Measurements from ENCODE around the gene GAGE12F. TPM values are rescaled to one million over a fixed set of nuclear protein-coding genes. Genes with fewer than 3 reads are reported as not detected.
"Not testable (repeated sequence)": the region's sequence is repeated elsewhere in the genome, so short reads cannot be mapped to it uniquely, and the experiment has no call there.

Gene GAGE12F, protein sequence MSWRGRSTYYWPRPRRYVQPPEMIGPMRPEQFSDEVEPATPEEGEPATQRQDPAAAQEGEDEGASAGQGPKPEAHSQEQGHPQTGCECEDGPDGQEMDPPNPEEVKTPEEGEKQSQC
- total RNA-seq = not detected in 2 replicates

DNA sequence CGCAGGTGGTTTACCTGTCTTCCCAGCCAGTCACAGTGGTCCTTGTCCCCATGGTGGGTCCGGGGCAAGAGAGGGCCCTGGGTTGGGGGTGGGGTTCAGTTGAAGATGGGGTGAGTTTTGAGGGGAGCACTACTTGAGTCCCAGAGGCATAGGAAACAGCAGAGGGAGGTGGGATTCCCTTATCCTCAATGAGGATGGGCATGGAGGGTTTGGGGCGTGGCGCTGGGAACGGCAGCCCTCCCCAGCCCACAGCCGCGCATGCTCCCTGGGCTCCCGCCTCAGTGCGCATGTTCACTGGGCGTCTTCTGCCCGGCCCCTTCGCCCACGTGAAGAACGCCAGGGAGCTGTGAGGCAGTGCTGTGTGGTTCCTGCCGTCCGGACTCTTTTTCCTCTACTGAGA lies at the start of gene GAGE12F:
Gene GAGE12F (plus strand): TSS at position 301 of the 400 bp plus-strand sequence. CDS start 1,155 bp downstream, outside the sequence.
- not testable (repeated sequence) for DNase-seq

DNA sequence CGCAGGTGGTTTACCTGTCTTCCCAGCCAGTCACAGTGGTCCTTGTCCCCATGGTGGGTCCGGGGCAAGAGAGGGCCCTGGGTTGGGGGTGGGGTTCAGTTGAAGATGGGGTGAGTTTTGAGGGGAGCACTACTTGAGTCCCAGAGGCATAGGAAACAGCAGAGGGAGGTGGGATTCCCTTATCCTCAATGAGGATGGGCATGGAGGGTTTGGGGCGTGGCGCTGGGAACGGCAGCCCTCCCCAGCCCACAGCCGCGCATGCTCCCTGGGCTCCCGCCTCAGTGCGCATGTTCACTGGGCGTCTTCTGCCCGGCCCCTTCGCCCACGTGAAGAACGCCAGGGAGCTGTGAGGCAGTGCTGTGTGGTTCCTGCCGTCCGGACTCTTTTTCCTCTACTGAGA lies 28.8 kb upstream of the GAGE12F start, which contains the start of gene GAGE12C:
Gene GAGE12C (plus strand): TSS at position 301 of the 400 bp plus-strand sequence. CDS start 1,155 bp downstream, outside the sequence.
- DNase-seq = not testable (repeated sequence)

DNA sequence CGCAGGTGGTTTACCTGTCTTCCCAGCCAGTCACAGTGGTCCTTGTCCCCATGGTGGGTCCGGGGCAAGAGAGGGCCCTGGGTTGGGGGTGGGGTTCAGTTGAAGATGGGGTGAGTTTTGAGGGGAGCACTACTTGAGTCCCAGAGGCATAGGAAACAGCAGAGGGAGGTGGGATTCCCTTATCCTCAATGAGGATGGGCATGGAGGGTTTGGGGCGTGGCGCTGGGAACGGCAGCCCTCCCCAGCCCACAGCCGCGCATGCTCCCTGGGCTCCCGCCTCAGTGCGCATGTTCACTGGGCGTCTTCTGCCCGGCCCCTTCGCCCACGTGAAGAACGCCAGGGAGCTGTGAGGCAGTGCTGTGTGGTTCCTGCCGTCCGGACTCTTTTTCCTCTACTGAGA lies 19.2 kb upstream of the GAGE12F start, which contains the start of gene GAGE12D:
Gene GAGE12D (plus strand): TSS at position 301 of the 400 bp plus-strand sequence. CDS start 1,155 bp downstream, outside the sequence.
- DNase-seq = not testable (repeated sequence)

DNA sequence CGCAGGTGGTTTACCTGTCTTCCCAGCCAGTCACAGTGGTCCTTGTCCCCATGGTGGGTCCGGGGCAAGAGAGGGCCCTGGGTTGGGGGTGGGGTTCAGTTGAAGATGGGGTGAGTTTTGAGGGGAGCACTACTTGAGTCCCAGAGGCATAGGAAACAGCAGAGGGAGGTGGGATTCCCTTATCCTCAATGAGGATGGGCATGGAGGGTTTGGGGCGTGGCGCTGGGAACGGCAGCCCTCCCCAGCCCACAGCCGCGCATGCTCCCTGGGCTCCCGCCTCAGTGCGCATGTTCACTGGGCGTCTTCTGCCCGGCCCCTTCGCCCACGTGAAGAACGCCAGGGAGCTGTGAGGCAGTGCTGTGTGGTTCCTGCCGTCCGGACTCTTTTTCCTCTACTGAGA lies 9.7 kb upstream of the GAGE12F start, which contains the start of gene GAGE12E:
Gene GAGE12E (plus strand): TSS at position 301 of the 400 bp plus-strand sequence. CDS start 1,155 bp downstream, outside the sequence.
- DNase-seq = not testable (repeated sequence)

DNA sequence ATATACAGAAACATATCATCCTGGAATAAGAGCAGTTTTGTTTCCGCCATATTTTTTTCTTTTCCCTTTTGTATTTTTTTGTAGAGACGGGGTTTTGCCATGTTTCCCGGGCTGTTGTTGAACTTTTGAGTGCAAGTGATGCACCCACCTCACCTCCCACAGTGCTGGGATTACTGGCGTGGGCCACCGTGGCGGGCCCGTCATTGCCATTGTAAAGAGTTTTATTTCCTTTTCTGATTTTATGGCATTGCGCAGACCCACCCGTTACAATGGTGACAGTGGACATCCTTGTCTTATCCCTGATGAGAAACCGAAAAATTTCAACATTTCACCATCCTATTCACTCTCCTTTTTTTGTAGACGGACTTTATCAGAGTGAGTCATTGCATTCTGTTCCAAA lies 8.1 kb downstream of the GAGE12F start:
- DNase-seq = not testable (repeated sequence)

DNA sequence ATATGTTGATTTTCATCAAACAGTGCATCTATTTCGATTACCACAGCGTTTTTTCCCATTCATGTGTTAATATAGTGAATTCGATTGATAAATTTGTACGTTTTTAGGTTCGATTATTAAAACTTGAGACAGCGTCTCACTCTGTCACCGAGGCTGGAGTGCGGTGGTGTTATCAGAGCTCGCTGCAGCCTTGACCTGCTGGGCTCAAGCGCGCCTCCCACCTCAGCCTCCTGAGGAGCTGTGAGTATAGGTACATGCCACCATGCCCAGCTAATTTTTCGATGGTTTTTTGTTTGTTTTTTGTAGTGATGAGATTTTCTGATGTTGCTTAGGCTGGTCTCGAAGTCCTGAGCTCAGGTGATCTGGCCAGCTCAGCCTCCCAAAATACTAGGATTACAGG lies 8.5 kb downstream of the GAGE12F start:
- not testable (repeated sequence) for DNase-seq

DNA sequence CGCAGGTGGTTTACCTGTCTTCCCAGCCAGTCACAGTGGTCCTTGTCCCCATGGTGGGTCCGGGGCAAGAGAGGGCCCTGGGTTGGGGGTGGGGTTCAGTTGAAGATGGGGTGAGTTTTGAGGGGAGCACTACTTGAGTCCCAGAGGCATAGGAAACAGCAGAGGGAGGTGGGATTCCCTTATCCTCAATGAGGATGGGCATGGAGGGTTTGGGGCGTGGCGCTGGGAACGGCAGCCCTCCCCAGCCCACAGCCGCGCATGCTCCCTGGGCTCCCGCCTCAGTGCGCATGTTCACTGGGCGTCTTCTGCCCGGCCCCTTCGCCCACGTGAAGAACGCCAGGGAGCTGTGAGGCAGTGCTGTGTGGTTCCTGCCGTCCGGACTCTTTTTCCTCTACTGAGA lies 9.5 kb downstream of the GAGE12F start, which contains the start of gene GAGE12G:
Gene GAGE12G (plus strand): TSS at position 301 of the 400 bp plus-strand sequence. CDS start 1,155 bp downstream, outside the sequence.
- not testable (repeated sequence) for DNase-seq

DNA sequence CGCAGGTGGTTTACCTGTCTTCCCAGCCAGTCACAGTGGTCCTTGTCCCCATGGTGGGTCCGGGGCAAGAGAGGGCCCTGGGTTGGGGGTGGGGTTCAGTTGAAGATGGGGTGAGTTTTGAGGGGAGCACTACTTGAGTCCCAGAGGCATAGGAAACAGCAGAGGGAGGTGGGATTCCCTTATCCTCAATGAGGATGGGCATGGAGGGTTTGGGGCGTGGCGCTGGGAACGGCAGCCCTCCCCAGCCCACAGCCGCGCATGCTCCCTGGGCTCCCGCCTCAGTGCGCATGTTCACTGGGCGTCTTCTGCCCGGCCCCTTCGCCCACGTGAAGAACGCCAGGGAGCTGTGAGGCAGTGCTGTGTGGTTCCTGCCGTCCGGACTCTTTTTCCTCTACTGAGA lies 19.0 kb downstream of the GAGE12F start, which contains the start of gene GAGE12H:
Gene GAGE12H (plus strand): TSS at position 301 of the 400 bp plus-strand sequence. CDS start 1,155 bp downstream, outside the sequence.
- not testable (repeated sequence) for DNase-seq

DNA sequence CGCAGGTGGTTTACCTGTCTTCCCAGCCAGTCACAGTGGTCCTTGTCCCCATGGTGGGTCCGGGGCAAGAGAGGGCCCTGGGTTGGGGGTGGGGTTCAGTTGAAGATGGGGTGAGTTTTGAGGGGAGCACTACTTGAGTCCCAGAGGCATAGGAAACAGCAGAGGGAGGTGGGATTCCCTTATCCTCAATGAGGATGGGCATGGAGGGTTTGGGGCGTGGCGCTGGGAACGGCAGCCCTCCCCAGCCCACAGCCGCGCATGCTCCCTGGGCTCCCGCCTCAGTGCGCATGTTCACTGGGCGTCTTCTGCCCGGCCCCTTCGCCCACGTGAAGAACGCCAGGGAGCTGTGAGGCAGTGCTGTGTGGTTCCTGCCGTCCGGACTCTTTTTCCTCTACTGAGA lies 28.6 kb downstream of the GAGE12F start, which contains the start of gene GAGE2A:
Gene GAGE2A (plus strand): TSS at position 301 of the 400 bp plus-strand sequence. CDS start 1,155 bp downstream, outside the sequence.
- DNase-seq = not testable (repeated sequence)

DNA sequence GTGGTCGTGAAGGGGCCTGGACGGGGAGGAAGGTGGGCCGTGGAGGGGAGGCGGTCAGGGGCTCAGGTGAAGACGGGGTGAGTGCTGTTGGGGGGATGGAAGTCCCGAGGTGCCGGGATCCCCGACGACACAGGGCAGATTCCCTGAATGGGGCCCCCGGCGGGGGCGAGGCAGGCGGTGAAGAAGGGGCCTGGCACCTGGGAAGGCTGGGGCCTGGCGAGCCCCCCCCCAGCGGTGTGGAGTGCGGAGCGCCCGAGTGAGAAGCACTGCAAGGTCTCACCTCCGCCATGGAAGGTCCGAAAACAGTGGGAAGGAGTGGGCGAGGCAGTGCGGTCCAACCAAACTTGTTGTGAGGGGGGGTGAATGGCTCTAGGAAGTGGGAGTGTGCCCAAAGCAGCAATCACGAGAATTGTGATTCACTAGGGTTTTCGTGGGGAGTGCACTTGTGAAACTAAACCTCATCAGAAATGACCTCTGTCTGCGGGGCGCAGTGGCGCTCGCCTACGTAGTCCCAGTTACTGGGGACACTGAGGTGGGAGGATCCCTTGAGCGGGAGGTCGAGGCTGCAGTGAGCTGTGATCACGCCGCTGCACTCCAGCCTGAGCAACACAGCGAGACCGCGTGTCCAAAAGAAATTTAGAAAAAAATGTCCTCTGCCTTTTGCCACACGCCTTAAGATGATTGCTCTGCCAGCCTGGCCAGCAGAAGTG lies 29.3 kb downstream of the GAGE12F start:
- not testable (repeated sequence) for DNase-seq

DNA sequence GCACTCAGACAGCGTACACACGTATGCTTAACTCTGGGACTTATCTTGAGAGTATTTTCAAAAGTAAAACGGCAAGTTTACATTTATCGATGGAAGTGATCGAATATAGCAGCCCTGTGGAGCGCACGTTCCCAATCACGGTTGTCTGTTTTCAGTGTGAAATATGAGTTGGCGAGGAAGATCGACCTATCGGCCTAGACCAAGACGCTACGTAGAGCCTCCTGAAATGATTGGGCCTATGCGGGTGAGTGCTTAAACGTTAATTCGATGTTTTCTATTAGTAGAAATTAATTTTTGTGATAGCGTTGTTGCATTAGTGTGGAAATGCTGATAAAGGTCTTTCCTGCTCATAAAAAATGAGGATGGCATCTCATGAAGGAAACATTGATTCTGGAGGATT lies 29.8 kb downstream of the GAGE12F start:
- not testable (repeated sequence) for DNase-seq

DNA sequence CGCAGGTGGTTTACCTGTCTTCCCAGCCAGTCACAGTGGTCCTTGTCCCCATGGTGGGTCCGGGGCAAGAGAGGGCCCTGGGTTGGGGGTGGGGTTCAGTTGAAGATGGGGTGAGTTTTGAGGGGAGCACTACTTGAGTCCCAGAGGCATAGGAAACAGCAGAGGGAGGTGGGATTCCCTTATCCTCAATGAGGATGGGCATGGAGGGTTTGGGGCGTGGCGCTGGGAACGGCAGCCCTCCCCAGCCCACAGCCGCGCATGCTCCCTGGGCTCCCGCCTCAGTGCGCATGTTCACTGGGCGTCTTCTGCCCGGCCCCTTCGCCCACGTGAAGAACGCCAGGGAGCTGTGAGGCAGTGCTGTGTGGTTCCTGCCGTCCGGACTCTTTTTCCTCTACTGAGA lies 38.1 kb downstream of the GAGE12F start, which contains the start of gene GAGE1:
Gene GAGE1 (plus strand): TSS at position 301 of the 400 bp plus-strand sequence. CDS start 1,155 bp downstream, outside the sequence.
- not testable (repeated sequence) for DNase-seq

DNA sequence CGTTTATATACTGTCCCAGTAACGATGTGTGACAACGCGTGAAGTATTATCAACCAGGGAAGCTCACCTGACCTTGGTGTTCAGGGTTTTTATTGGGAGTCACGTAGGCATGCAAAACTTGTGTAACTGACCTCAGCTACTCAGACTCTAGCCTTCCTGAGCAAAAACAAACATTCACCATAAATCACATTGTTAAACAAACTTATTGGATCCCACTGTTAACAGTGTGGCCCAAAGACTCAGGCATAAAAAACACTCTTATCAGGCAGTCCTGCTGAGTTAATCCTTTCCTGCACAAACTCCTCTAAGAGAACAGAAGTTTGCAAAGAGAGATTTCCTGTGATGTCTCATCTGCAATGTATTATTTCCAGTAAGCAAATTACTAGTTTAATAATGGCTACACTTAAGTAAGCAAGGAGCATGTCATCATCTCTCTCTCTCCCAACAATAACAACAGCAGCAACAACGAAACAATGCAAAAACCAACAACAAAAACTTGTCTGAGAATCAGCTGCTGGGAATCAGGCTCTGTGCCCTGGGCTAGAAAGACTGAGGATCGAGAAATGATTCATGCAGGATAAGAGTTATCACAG lies 50.2 kb downstream of the GAGE12F start:
- peak; percentile 0 for DNase-seq

Other genes starting within 250 kb of the GAGE12F start
- gene GAGE12J, start 238.8 kb upstream of the GAGE12F start, total RNA-seq = not detected in 2 replicates
- not detected in 2 replicates for gene GAGE13, start 229.3 kb upstream of the GAGE12F start, total RNA-seq
- not detected in 2 replicates for gene GAGE12C, start 28.7 kb upstream of the GAGE12F start, total RNA-seq
- gene GAGE12D, start 19.1 kb upstream of the GAGE12F start, total RNA-seq = not detected in 2 replicates
- not detected in 2 replicates for gene GAGE12E, start 9.6 kb upstream of the GAGE12F start, total RNA-seq
- not detected in 2 replicates for gene GAGE12G, start 9.6 kb downstream of the GAGE12F start, total RNA-seq
- gene GAGE12H, start 19.1 kb downstream of the GAGE12F start, total RNA-seq = not detected in 2 replicates
- not detected in 2 replicates for gene GAGE2A, start 28.7 kb downstream of the GAGE12F start, total RNA-seq
- not detected in 2 replicates for gene GAGE1, start 38.2 kb downstream of the GAGE12F start, total RNA-seq
- not detected in 2 replicates for gene PAGE1, start 135.1 kb downstream of the GAGE12F start, total RNA-seq